PC-3 (cell line): ENCODE results near the gene TXNDC17. TPM values are rescaled to one million over a fixed set of nuclear protein-coding genes. Genes with fewer than 3 reads are reported as not detected.

Experiments
- ATAC-seq: fragments of 200-7000 bp; cut with Tn5 transposase; 2 replicates; pipeline ENCODE4 v1.9.1; 2020; ENCODE audit warnings: mild to moderate bottlenecking, moderate library complexity
- BruUV-seq: library from RNA; stranded (reverse); fragments of 400-500 nt; replicated peaks from 2 replicates; lab custom pipeline; 2021; lab: Mats Ljungman, UMichigan
- CTCF ChIA-PET: fragments of 300-600 bp; sonication (Branson Sonifier 250); formaldehyde crosslinking; loops from one replicate; lab custom pipeline; 2022; ENCODE audit warnings: antibody characterized with exemption; lab: Charles Lee
- POLR2A ChIA-PET: fragments of 300-600 bp; sonication (Branson Sonifier 250); formaldehyde crosslinking; loops from one replicate; lab custom pipeline; 2022; ENCODE audit warnings: antibody characterized with exemption; ENCODE audit not compliant: unreplicated experiment; lab: Charles Lee
- DNase-seq: peaks from one replicate; pipeline ENCODE4 v3.0.0-alpha.2; 2015
- H2AFZ ChIP-seq: fragments of 300-600 bp; sonication (generic); 2 replicates; pipeline ENCODE4 v1.6.0; 2016; ENCODE audit warnings: antibody characterized with exemption, low read length
- H3F3A ChIP-seq: fragments of 300-600 bp; sonication (generic); one replicate; pipeline ENCODE4 v1.6.0; 2017; ENCODE audit warnings: antibody characterized with exemption, low read length, control low read depth, mild to moderate bottlenecking; ENCODE audit not compliant: unreplicated experiment
- H3K27ac ChIP-seq: fragments of 300-600 bp; sonication (generic); 2 replicates; pipeline ENCODE4 v1.5.1; 2016; ENCODE audit warnings: mild to moderate bottlenecking, low read length
- H3K27me3 ChIP-seq: fragments of 300-600 bp; sonication (generic); 2 replicates; pipeline ENCODE4 v1.6.1; 2016; ENCODE audit warnings: low read length, mixed read lengths
- H3K36me3 ChIP-seq: fragments of 300-600 bp; sonication (generic); 2 replicates; pipeline ENCODE4 v1.6.1; 2016; ENCODE audit warnings: low read depth, mixed run types, low read length, mixed read lengths
- H3K4me1 ChIP-seq: fragments of 300-600 bp; sonication (generic); 2 replicates; pipeline ENCODE4 v1.5.1; 2016; ENCODE audit warnings: low read length; ENCODE audit not compliant: insufficient read depth
- H3K4me2 ChIP-seq: fragments of 300-600 bp; sonication (generic); 2 replicates; pipeline ENCODE4 v1.6.0; 2016; ENCODE audit warnings: low read length
- H3K4me3 ChIP-seq: fragments of 300-600 bp; sonication (generic); 2 replicates; pipeline ENCODE4 v1.5.1; 2016; ENCODE audit warnings: mild to moderate bottlenecking, low read length, mixed read lengths
- H3K79me2 ChIP-seq: fragments of 300-600 bp; sonication (generic); 2 replicates; pipeline ENCODE4 v1.6.1; 2017; ENCODE audit warnings: low read length, mixed read lengths
- H3K9ac ChIP-seq: fragments of 300-600 bp; sonication (generic); 2 replicates; pipeline ENCODE4 v1.6.0; 2016; ENCODE audit warnings: mild to moderate bottlenecking, low read length
- H3K9me2 ChIP-seq: fragments of 300-600 bp; sonication (generic); replicated peaks from 2 replicates; pipeline ENCODE4 v1.6.1; 2016; ENCODE audit warnings: mixed run types, low read length, mixed read lengths
- H3K9me3 ChIP-seq: fragments of 300-600 bp; sonication (generic); 2 replicates; pipeline ENCODE4 v1.6.1; 2016; ENCODE audit warnings: low read length, mixed read lengths
- H4K20me1 ChIP-seq: fragments of 300-600 bp; sonication (generic); 2 replicates; pipeline ENCODE4 v1.6.1; 2016; ENCODE audit warnings: low read length, mixed read lengths
- CTCF ChIP-seq: fragments of 300-600 bp; sonication (generic); conservative IDR thresholded peaks from 2 replicates; pipeline ENCODE4 v1.5.1; 2017; ENCODE audit warnings: antibody characterized with exemption, low read depth, mild to moderate bottlenecking, low read length
- EZH2 ChIP-seq: fragments of 300-600 bp; sonication (generic); IDR thresholded peaks from one replicate; pipeline ENCODE4 v1.6.1; 2017; ENCODE audit warnings: antibody characterized with exemption, mild to moderate bottlenecking, low read length; ENCODE audit not compliant: unreplicated experiment
- EZH2phosphoT487 ChIP-seq: fragments of 300-600 bp; sonication (generic); IDR thresholded peaks from 2 replicates; pipeline ENCODE4 v1.6.1; 2018; ENCODE audit warnings: mild to moderate bottlenecking, antibody characterized with exemption, low read length, borderline replicate concordance
- intact Hi-C: fragments of 100-400 bp; cut with micrococcal nuclease; formaldehyde crosslinking; loops from 2 replicates; pipeline ENCODE4 v1.9.0; 2023
- total RNA-seq: library from RNA; depleted of rRNA; stranded (reverse); fragments of >200 nt; gene quantifications from 2 replicates; pipeline ENCODE4 v1.2.3, GENCODE V29; 2014

Gene TXNDC17
- total RNA-seq, 1 experiment from 2014 or later = 248 TPM

- Histone ChIP-seq H3K27ac (no peak overlapping the region), H3K36me3 (peaks cover 31% of the 10 kb centered on the region), H3F3A (peaks cover 13% of the 10 kb centered on the region), H3K4me2 (0 out of 2 replicates have a peak overlapping the region, but pooled peaks have one; percentile 26), H3K27me3 (no peaks in the 10 kb centered on the region), H3K79me2 (peaks cover 84% of the 10 kb centered on the region), H3K9me2 (no peaks in the 10 kb centered on the region), H4K20me1 (peaks cover 33% of the 10 kb centered on the region), H2AFZ (no peak overlapping the region), H3K9ac (no peak overlapping the region), H3K4me1 (peaks cover 38% of the 10 kb centered on the region), H3K9me3 (no peaks in the 10 kb centered on the region), H3K4me3 (no peak overlapping the region)
- ChIA-PET CTCF (interaction anchor here (0.6 to 0.7 kb wide), 3 partner anchors 8 to 175 kb away, joined by 3 to 7 read pairs (median 3); partner anchors contain the start of gene KIAA0753), POLR2A (no interaction called here)
- intact Hi-C loops = loop anchor here (5.0 kb wide), 1 partner anchor 176 kb away; no protein-coding TSS in a partner anchor
- BruUV-seq = no TSS peak
- ATAC-seq (0 out of 2 replicates have a peak, but pooled peaks have one; percentile 20), DNase-seq (peak; percentile 52)
- TF ChIP-seq CTCF = peak; percentile 69
- no peak for TF ChIP-seq EZH2phosphoT487
Measured at GRCh38 chr17:6648181-6648580, 7.3 kb downstream of the TXNDC17 start.

GRCh38 chr17:6651354-6651918 lies 10.6 kb downstream of the TXNDC17 start, which contains the start of the genes C17orf100 and MED31:
C17orf100 (plus strand) TSS chr17:6651762; CDS start chr17:6651914, 152 bp downstream.
MED31 (minus strand) TSS chr17:6651605; CDS start chr17:6651528, 77 bp downstream.
- Histone ChIP-seq H3K9me2 (no peaks in the 10 kb centered on the region), H3K9ac (peak within 1 kb of the TSS; percentile 97), H3K27ac (peak within 1 kb of the TSS; percentile 90), H3K79me2 (peaks cover 66% of the 10 kb centered on the region), H4K20me1 (peaks cover 21% of the 10 kb centered on the region), H3K36me3 (peaks cover 13% of the 10 kb centered on the region), H3K27me3 (no peaks in the 10 kb centered on the region), H3F3A (no peaks in the 10 kb centered on the region), H3K9me3 (no peaks in the 10 kb centered on the region), H3K4me1 (peaks cover 26% of the 10 kb centered on the region), H2AFZ (peak within 1 kb of the TSS; percentile 89), H3K4me3 (peak within 1 kb of the TSS; percentile 100), H3K4me2 (peak within 1 kb of the TSS; percentile 86)
- TF ChIP-seq CTCF (no peak), EZH2 (no peak), EZH2phosphoT487 (no peak)
- intact Hi-C loops = no loop called here
- BruUV-seq = no TSS peak
- CTCF ChIA-PET = interaction anchor here (0.6 kb wide), 2 partner anchors 25 to 215 kb away, joined by 5 read pairs; no protein-coding TSS in a partner anchor
- POLR2A ChIA-PET = interaction anchor here (0.6 to 0.7 kb wide), 2 partner anchors 9 to 368 kb away, joined by 3 to 4 read pairs; no protein-coding TSS in a partner anchor
- DNase-seq (peak; percentile 92), ATAC-seq (peak; percentile 94)

- no peaks in the 10 kb centered on the region for H3K9me3 ChIP-seq
- peaks cover 26% of the 10 kb centered on the region for H3K4me1 ChIP-seq
- H3K79me2 ChIP-seq = peaks cover 64% of the 10 kb centered on the region
- peaks cover 21% of the 10 kb centered on the region for H4K20me1 ChIP-seq
- peak; percentile 11 for ATAC-seq
- peak overlapping the region; percentile 97 for H3K9ac ChIP-seq
- TF ChIP-seq EZH2 = no peak
- H3F3A ChIP-seq = no peaks in the 10 kb centered on the region
- H3K4me3 ChIP-seq = peak overlapping the region; percentile 100
- H2AFZ ChIP-seq = peak overlapping the region; percentile 89
- no peaks in the 10 kb centered on the region for H3K27me3 ChIP-seq
- H3K4me2 ChIP-seq = peak overlapping the region; percentile 86
- H3K27ac ChIP-seq = peak overlapping the region; percentile 90
- peaks cover 13% of the 10 kb centered on the region for H3K36me3 ChIP-seq
- ChIA-PET POLR2A (interaction anchor here (0.6 kb wide), 1 partner anchor 368 kb away, joined by 3 read pairs; no protein-coding TSS in a partner anchor), CTCF (no interaction called here)
- BruUV-seq = no TSS peak
- DNase-seq = no peak
- intact Hi-C loops = no loop called here
- H3K9me2 ChIP-seq = no peaks in the 10 kb centered on the region
Measured at GRCh38 chr17:6651919-6652452, 11.1 kb downstream of the TXNDC17 start.
